ENCODE measurements around the gene TBXA2R. TPM values are rescaled to one million over a fixed set of nuclear protein-coding genes. Genes with fewer than 3 reads are reported as not detected.
"Not testable (repeated sequence)": the region's sequence is repeated elsewhere in the genome, so short reads cannot be mapped to it uniquely, and the experiment has no call there.

Gene TBXA2R
- under 1 TPM; 0.31 to 0.36 TPM for total RNA-seq

- Mint-ChIP-seq H3K27ac (no peak within 1 kb of the TSS), H3K4me1 (ENCODE audit: low read depth) (no peaks in the 10 kb centered on the region), H3K36me3 (peaks cover under 1% of the 10 kb centered on the region), H3K27me3 (peaks cover 4% of the 10 kb centered on the region), H3K4me3 (no peak within 1 kb of the TSS), H3K9me3 (no peaks in the 10 kb centered on the region)
- peak; percentile 59 for DNase-seq
- CTCF ChIA-PET: interaction anchor here (0.9 kb wide), 1 partner anchor 62 kb away, joined by 3 read pairs; no protein-coding TSS in a partner anchor
- intact Hi-C loops (cut with micrococcal nuclease): no loop called here
- POLR2A ChIA-PET: no interaction called here
Measured at GRCh38 chr19:3606690-3607289, at the start of gene TBXA2R. Gene TBXA2R, minus strand, starts transcription at chr19:3606875. Its CDS starts 6,241 bp downstream, at chr19:3600634.

GRCh38 chr19:3656073-3656746 is 49.5 kb upstream of the TBXA2R start:
- peaks cover 11% of the 10 kb centered on the region for H3K36me3 Mint-ChIP-seq

GRCh38 chr19:3655402-3656072 is 48.9 kb upstream of the TBXA2R start:
- ChIA-PET POLR2A (no interaction called here), CTCF (interaction anchor here (1.0 to 1.5 kb wide), 2 partner anchors 10 to 11 kb away, joined by 3 to 6 read pairs; no protein-coding TSS in a partner anchor)
- intact Hi-C loops (cut with micrococcal nuclease): no loop called here
- Mint-ChIP-seq H3K4me1 (ENCODE audit: low read depth) (no peaks in the 10 kb centered on the region), H3K9me3 (no peaks in the 10 kb centered on the region), H3K27ac (no peak overlapping the region), H3K4me3 (no peak overlapping the region), H3K36me3 (peaks cover 11% of the 10 kb centered on the region), H3K27me3 (no peaks in the 10 kb centered on the region)
- no peak for DNase-seq

More at GRCh38 chr19:3656073-3656746, 49.5 kb upstream of the TBXA2R start:
- no peak overlapping the region for H3K27ac Mint-ChIP-seq
- DNase-seq: no peak
- intact Hi-C loops (cut with micrococcal nuclease): no loop called here
- no peak overlapping the region for H3K4me3 Mint-ChIP-seq
- H3K9me3 Mint-ChIP-seq: no peaks in the 10 kb centered on the region
- POLR2A ChIA-PET: no interaction called here
- CTCF ChIA-PET: interaction anchor here (1.0 kb wide), 1 partner anchor 9 kb away, joined by 3 read pairs; no protein-coding TSS in a partner anchor
- H3K4me1 Mint-ChIP-seq (ENCODE audit: low read depth): no peaks in the 10 kb centered on the region
- no peaks in the 10 kb centered on the region for H3K27me3 Mint-ChIP-seq

- Mint-ChIP-seq H3K27ac (no peak overlapping the region), H3K4me1 (ENCODE audit: low read depth) (no peaks in the 10 kb centered on the region), H3K36me3 (peaks cover 11% of the 10 kb centered on the region), H3K4me3 (no peak overlapping the region), H3K9me3 (no peaks in the 10 kb centered on the region), H3K27me3 (no peaks in the 10 kb centered on the region)
- POLR2A ChIA-PET: no interaction called here
- peak; percentile 26 for DNase-seq
- intact Hi-C loops (cut with micrococcal nuclease): no loop called here
- CTCF ChIA-PET: interaction anchor here (0.7 to 1.5 kb wide), 2 partner anchors 12 to 29 kb away, joined by 3 to 6 read pairs; no protein-coding TSS in a partner anchor
Measured at GRCh38 chr19:3653865-3654513, 47.3 kb upstream of the TBXA2R start.

GRCh38 chr19:3653081-3653795 is 46.6 kb upstream of the TBXA2R start:
- CTCF ChIA-PET: interaction anchor here (0.7 kb wide), 1 partner anchor 30 kb away, joined by 3 read pairs; no protein-coding TSS in a partner anchor
- POLR2A ChIA-PET: no interaction called here

GRCh38 chr19:3652422-3652821 is 45.7 kb upstream of the TBXA2R start:
- Mint-ChIP-seq H3K4me3 (no peak overlapping the region), H3K27me3 (no peaks in the 10 kb centered on the region), H3K36me3 (peaks cover 9% of the 10 kb centered on the region), H3K9me3 (no peaks in the 10 kb centered on the region), H3K27ac (no peak overlapping the region), H3K4me1 (ENCODE audit: low read depth) (no peaks in the 10 kb centered on the region)
- CTCF ChIA-PET: no interaction called here
- intact Hi-C loops (cut with micrococcal nuclease): no loop called here
- no peak for DNase-seq
- POLR2A ChIA-PET: no interaction called here

More at GRCh38 chr19:3653081-3653795, 46.6 kb upstream of the TBXA2R start:
- DNase-seq: no peak
- intact Hi-C loops (cut with micrococcal nuclease): no loop called here
- no peaks in the 10 kb centered on the region for H3K9me3 Mint-ChIP-seq
- H3K4me1 Mint-ChIP-seq (ENCODE audit: low read depth): no peaks in the 10 kb centered on the region
- H3K4me3 Mint-ChIP-seq: no peak overlapping the region
- no peaks in the 10 kb centered on the region for H3K27me3 Mint-ChIP-seq
- H3K27ac Mint-ChIP-seq: no peak overlapping the region
- H3K36me3 Mint-ChIP-seq: peaks cover 11% of the 10 kb centered on the region

GRCh38 chr19:3651684-3652083 is 45.0 kb upstream of the TBXA2R start:
- Mint-ChIP-seq H3K27ac (no peak overlapping the region), H3K27me3 (no peaks in the 10 kb centered on the region), H3K4me3 (no peak overlapping the region), H3K36me3 (peaks cover 3% of the 10 kb centered on the region), H3K4me1 (ENCODE audit: low read depth) (no peaks in the 10 kb centered on the region), H3K9me3 (no peaks in the 10 kb centered on the region)
- POLR2A ChIA-PET: no interaction called here
- CTCF ChIA-PET: no interaction called here
- intact Hi-C loops (cut with micrococcal nuclease): no loop called here
- no peak for DNase-seq

- peaks cover 1% of the 10 kb centered on the region for H3K36me3 Mint-ChIP-seq
- POLR2A ChIA-PET: no interaction called here
Measured at GRCh38 chr19:3649888-3650287, 43.2 kb upstream of the TBXA2R start.

GRCh38 chr19:3648037-3648905 is 41.6 kb upstream of the TBXA2R start:
- Mint-ChIP-seq H3K27me3 (no peaks in the 10 kb centered on the region), H3K27ac (no peak overlapping the region), H3K4me3 (no peak overlapping the region), H3K9me3 (no peaks in the 10 kb centered on the region), H3K36me3 (peaks cover 1% of the 10 kb centered on the region), H3K4me1 (ENCODE audit: low read depth) (no peaks in the 10 kb centered on the region)
- ChIA-PET POLR2A (no interaction called here), CTCF (no interaction called here)
- DNase-seq: no peak
- intact Hi-C loops (cut with micrococcal nuclease): no loop called here

More at GRCh38 chr19:3649888-3650287, 43.2 kb upstream of the TBXA2R start:
- Mint-ChIP-seq H3K4me1 (ENCODE audit: low read depth) (no peaks in the 10 kb centered on the region), H3K9me3 (no peaks in the 10 kb centered on the region), H3K27me3 (no peaks in the 10 kb centered on the region), H3K27ac (no peak overlapping the region), H3K4me3 (no peak overlapping the region)
- CTCF ChIA-PET: interaction anchor here (0.6 kb wide), 1 partner anchor 82 kb away, joined by 3 read pairs; no protein-coding TSS in a partner anchor
- intact Hi-C loops (cut with micrococcal nuclease): no loop called here
- no peak for DNase-seq

- H3K27ac Mint-ChIP-seq; H3K4me3 Mint-ChIP-seq; H3K9me3 Mint-ChIP-seq; DNase-seq; intact Hi-C loops (cut with micrococcal nuclease); POLR2A ChIA-PET; H3K36me3 Mint-ChIP-seq; CTCF ChIA-PET; H3K4me1 Mint-ChIP-seq (ENCODE audit: low read depth); H3K27me3 Mint-ChIP-seq: not testable (repeated sequence)
Measured at GRCh38 chr19:3647102-3647501, 40.4 kb upstream of the TBXA2R start.

Data from activated CD4-positive, alpha-beta memory T cell treated with anti-CD3 and anti-CD28 coated beads for 36 hours (primary cell).